Measurements from ENCODE around the gene PMS2. TPM values are rescaled to one million over a fixed set of nuclear protein-coding genes. Genes with fewer than 3 reads are reported as not detected.
A peak's percentile ranks its signal among the peaks of the same experiment; 100 is the strongest.
"Not testable (repeated sequence)": the region's sequence is repeated elsewhere in the genome, so short reads cannot be mapped to it uniquely, and the experiment has no call there.

The PMS2 gene, protein sequence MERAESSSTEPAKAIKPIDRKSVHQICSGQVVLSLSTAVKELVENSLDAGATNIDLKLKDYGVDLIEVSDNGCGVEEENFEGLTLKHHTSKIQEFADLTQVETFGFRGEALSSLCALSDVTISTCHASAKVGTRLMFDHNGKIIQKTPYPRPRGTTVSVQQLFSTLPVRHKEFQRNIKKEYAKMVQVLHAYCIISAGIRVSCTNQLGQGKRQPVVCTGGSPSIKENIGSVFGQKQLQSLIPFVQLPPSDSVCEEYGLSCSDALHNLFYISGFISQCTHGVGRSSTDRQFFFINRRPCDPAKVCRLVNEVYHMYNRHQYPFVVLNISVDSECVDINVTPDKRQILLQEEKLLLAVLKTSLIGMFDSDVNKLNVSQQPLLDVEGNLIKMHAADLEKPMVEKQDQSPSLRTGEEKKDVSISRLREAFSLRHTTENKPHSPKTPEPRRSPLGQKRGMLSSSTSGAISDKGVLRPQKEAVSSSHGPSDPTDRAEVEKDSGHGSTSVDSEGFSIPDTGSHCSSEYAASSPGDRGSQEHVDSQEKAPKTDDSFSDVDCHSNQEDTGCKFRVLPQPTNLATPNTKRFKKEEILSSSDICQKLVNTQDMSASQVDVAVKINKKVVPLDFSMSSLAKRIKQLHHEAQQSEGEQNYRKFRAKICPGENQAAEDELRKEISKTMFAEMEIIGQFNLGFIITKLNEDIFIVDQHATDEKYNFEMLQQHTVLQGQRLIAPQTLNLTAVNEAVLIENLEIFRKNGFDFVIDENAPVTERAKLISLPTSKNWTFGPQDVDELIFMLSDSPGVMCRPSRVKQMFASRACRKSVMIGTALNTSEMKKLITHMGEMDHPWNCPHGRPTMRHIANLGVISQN
- total RNA-seq, result 10 to 100 TPM in 1 of 2 donors, 1 to 10 TPM in 1; 8.4 to 14.2 TPM

DNA sequence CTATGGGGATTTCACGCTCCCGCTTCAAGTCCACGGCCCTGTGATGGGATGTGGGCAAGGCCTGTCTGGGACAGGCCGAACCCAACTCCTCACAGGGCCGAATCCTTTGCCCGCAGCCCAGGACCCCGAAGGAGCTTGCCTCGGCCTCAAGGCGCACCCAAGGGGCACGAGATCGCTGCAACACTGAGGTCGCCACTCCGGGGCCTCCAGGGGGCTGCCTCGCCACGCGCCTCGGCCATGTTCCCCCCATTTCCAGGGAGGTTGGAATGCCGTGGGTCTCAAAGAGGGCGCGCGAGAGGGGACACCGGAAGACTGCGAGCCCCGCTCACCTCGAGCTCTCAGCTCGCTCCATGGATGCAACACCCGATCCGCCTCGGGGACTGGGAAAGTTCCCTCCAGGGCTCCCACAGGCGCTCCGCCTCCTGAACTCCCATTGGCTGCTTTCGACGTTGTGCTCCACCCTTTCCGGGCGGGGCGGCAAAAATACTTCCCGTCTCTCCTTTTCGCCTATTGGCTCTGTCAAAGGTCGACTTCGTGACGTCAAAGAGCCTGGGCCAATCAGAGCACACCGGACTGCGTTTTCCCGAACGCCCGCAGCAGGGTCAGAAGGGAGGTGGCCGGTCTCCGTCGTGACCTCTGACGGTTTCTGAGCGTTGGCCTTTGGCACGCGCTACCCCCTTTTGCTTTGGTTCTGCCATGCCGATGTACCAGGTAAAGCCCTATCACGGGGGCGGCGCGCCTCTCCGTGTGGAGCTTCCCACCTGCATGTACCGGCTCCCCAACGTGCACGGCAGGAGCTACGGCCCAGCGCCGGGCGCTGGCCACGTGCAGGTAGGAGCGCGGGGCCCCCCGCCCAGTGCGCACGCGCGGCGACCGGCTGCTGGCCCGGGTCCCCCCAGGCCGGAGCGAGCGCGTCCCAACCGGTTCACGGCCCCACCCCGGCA, at the start of gene PMS2, which contains the start of gene AIMP2:
Gene PMS2, minus strand, starts transcription at position 382 of the 944 bp plus-strand sequence. Its CDS starts 30 bp downstream, at position 352.
Gene AIMP2, plus strand, starts transcription at position 605 of the 944 bp plus-strand sequence. Its CDS starts 92 bp downstream, at position 697.
- no peaks in the 10 kb centered on the region for H3K9me3 ChIP-seq
- H3K27me3 ChIP-seq (replicated peaks; ENCODE audit: insufficient read depth), result no peaks in the 10 kb centered on the region
- peak; percentile 98 for DNase-seq (ENCODE audit: low spot score)
- H3K4me3 ChIP-seq, result peak within 1 kb of the TSS; percentile 88
- TF ChIP-seq, protein P1, sequence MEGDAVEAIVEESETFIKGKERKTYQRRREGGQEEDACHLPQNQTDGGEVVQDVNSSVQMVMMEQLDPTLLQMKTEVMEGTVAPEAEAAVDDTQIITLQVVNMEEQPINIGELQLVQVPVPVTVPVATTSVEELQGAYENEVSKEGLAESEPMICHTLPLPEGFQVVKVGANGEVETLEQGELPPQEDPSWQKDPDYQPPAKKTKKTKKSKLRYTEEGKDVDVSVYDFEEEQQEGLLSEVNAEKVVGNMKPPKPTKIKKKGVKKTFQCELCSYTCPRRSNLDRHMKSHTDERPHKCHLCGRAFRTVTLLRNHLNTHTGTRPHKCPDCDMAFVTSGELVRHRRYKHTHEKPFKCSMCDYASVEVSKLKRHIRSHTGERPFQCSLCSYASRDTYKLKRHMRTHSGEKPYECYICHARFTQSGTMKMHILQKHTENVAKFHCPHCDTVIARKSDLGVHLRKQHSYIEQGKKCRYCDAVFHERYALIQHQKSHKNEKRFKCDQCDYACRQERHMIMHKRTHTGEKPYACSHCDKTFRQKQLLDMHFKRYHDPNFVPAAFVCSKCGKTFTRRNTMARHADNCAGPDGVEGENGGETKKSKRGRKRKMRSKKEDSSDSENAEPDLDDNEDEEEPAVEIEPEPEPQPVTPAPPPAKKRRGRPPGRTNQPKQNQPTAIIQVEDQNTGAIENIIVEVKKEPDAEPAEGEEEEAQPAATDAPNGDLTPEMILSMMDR (IDR thresholded peaks at IDR 0.05), result no peak
- peak within 1 kb of the TSS; percentile 80 to 92 for H3K27ac ChIP-seq
- H3K36me3 ChIP-seq, result peaks cover 7% of the 10 kb centered on the region
- peaks cover 9 to 16% of the 10 kb centered on the region in 2 donors for H3K4me1 ChIP-seq (ENCODE audit: control insufficient read depth in 1 of 2, low read depth in 2 of 2)
- ATAC-seq (ENCODE audit: insufficient number of reproducible peaks, low FRiP score, low read depth), result peak; percentile 99

- H3K9me3 ChIP-seq, result no peaks in the 10 kb centered on the region
- H3K27me3 ChIP-seq (replicated peaks; ENCODE audit: insufficient read depth), result no peaks in the 10 kb centered on the region
- peak overlapping the region; percentile 86 for H3K4me3 ChIP-seq
- peaks cover 14 to 24% of the 10 kb centered on the region in 2 donors for H3K4me1 ChIP-seq (ENCODE audit: control insufficient read depth in 1 of 2, low read depth in 2 of 2)
- TF ChIP-seq, protein P1 (IDR thresholded peaks at IDR 0.05), result no peak
- no peak for ATAC-seq (ENCODE audit: insufficient number of reproducible peaks, low FRiP score, low read depth)
- H3K36me3 ChIP-seq, result peaks cover 10% of the 10 kb centered on the region
- no peak for DNase-seq (ENCODE audit: low spot score)
- H3K27ac ChIP-seq, result no peak overlapping the region
These were observed 48.7 kb upstream of the PMS2 start for GRCh38 chr7:6057316-6058129.

- H3K4me1 ChIP-seq (ENCODE audit: control insufficient read depth in 1 of 2, low read depth in 2 of 2), result peaks cover 14 to 24% of the 10 kb centered on the region in 2 donors
- H3K27ac ChIP-seq, result no peak overlapping the region
- H3K27me3 ChIP-seq (replicated peaks; ENCODE audit: insufficient read depth), result no peaks in the 10 kb centered on the region
- H3K4me3 ChIP-seq, result no peak overlapping the region
- H3K9me3 ChIP-seq, result no peaks in the 10 kb centered on the region
- DNase-seq (ENCODE audit: low spot score) (no peak), ATAC-seq (ENCODE audit: insufficient number of reproducible peaks, low FRiP score, low read depth) (no peak)
- TF ChIP-seq, protein P1 (IDR thresholded peaks at IDR 0.05), result no peak
- H3K36me3 ChIP-seq, result peaks cover 14% of the 10 kb centered on the region
These were observed 47.8 kb upstream of the PMS2 start for GRCh38 chr7:6056616-6057015.

- DNase-seq (ENCODE audit: low spot score); H3K9me3 ChIP-seq; H3K27me3 ChIP-seq (replicated peaks; ENCODE audit: insufficient read depth); ATAC-seq (ENCODE audit: insufficient number of reproducible peaks, low FRiP score, low read depth); H3K4me1 ChIP-seq (ENCODE audit: control insufficient read depth in 1 of 2, low read depth in 2 of 2); H3K27ac ChIP-seq; H3K4me3 ChIP-seq: not testable (repeated sequence)
- peaks cover 35% of the 10 kb centered on the region for H3K36me3 ChIP-seq
These were observed 42.3 kb upstream of the PMS2 start for GRCh38 chr7:6051185-6051584.

All from thoracic aorta (tissue), 2 donors.